Colonic mucosa (tissue), 4 donors: ENCODE measurements around the gene MRPL33. TPM values are rescaled to one million over a fixed set of nuclear protein-coding genes. Genes with fewer than 3 reads are reported as not detected.

ENCODE experiments used
- DNase-seq: peaks from one replicate; pipeline ENCODE4 v3.0.0-alpha.2; 2020
- H3K27ac ChIP-seq: fragments of 200-600 bp; one replicate; pipeline ENCODE4 v1.8.0; 2021
- H3K27me3 ChIP-seq: fragments of 200-600 bp; one replicate; pipeline ENCODE4 v1.8.0; 2021
- H3K36me3 ChIP-seq: fragments of 200-600 bp; one replicate; pipeline ENCODE4 v1.8.0; 2021
- H3K4me1 ChIP-seq: fragments of 200-600 bp; one replicate; pipeline ENCODE4 v1.8.0; 2021; ENCODE audit warnings: mild to moderate bottlenecking
- H3K4me3 ChIP-seq: fragments of 200-600 bp; one replicate; pipeline ENCODE4 v1.8.0; 2021
- H3K9ac ChIP-seq, 2 donors: one replicate each; pipeline ENCODE4 v1.7.0; 2013; ENCODE audit warnings: control low read depth in 2 of 2, low read depth in 2 of 2, low read length in 2 of 2
- H3K9me3 ChIP-seq: fragments of 200-600 bp; one replicate; pipeline ENCODE4 v1.8.0; 2021
- intact Hi-C: fragments of 100-400 bp; cut with DNase I; formaldehyde crosslinking; loops from one replicate; pipeline ENCODE4 v1.14.1; 2022
- total RNA-seq, 2 donors: library from RNA; stranded (reverse); fragmentation: NEBNext Ultra II Directional in 1 of 2; extraction: Animal tissue kit (Norgen Biotek cat#: 25700) in 1 of 2; gene quantifications; one replicate each; pipeline ENCODE4 v1.2.1, GENCODE V29; 2021
- TF ChIP-seq, protein P1 (sequence below): fragments of 200-600 bp; IDR thresholded peaks from one replicate; pipeline ENCODE4 v1.8.0; 2022; ENCODE audit warnings: antibody characterized with exemption, mild to moderate bottlenecking
- donor health status: healthy.
- donor health status: DM: no; HTN: no; CAD: no.
- donor health status: DM: no; HTN: no; CAD: no.

The MRPL33 gene
- total RNA-seq, result 10 to 100 TPM; 56.5 to 63.7 TPM

DNA sequence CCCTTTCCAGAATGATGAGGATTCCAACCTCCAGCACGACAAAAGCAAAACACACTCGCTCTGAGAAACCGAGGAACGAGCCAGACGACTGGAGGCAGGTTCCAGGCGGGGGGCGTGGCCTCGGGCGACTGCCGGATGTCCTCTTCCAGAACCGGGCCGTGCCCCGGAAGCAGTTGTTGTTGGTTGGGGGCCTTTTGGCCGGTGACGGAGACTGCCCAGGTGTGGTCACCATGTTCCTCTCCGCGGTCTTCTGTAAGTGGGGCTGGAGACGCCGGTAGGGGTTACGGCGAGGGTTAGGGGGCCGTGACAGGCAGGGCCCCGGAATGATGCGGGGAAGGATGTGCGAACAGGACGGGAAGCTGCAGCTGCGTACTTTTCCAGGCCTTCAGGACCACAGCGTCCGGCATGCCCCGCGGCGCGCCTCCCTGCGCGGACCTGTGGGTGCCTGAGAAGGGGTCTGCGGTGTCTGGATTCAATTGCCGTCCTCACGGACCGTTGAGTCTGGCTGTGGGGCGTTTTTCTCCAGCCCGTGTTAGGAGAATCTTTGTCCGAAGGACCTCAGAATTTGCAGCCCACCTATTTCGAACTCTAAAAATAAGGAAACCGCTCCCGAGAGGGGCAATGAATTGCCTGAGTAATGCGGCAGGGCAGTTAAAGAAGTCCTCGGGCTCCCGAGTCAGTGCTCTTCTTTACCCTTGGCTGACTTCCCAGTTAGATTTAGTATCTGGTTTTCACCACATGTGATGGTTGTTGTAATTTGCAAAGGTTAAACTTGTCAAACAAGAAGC lies at the start of gene MRPL33:
Gene MRPL33 (plus strand): TSS at position 172 of the 788 bp plus-strand sequence. CDS start 59 bp downstream, at position 231.
- TF ChIP-seq, protein P1, sequence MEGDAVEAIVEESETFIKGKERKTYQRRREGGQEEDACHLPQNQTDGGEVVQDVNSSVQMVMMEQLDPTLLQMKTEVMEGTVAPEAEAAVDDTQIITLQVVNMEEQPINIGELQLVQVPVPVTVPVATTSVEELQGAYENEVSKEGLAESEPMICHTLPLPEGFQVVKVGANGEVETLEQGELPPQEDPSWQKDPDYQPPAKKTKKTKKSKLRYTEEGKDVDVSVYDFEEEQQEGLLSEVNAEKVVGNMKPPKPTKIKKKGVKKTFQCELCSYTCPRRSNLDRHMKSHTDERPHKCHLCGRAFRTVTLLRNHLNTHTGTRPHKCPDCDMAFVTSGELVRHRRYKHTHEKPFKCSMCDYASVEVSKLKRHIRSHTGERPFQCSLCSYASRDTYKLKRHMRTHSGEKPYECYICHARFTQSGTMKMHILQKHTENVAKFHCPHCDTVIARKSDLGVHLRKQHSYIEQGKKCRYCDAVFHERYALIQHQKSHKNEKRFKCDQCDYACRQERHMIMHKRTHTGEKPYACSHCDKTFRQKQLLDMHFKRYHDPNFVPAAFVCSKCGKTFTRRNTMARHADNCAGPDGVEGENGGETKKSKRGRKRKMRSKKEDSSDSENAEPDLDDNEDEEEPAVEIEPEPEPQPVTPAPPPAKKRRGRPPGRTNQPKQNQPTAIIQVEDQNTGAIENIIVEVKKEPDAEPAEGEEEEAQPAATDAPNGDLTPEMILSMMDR, result no peak
- peak; percentile 98 for DNase-seq
- Histone ChIP-seq H3K9me3 (no peaks in the 10 kb centered on the region), H3K4me3 (peak within 1 kb of the TSS; percentile 80), H3K4me1 (peaks cover 6% of the 10 kb centered on the region), H3K27me3 (no peaks in the 10 kb centered on the region), H3K27ac (peak within 1 kb of the TSS; percentile 82), H3K36me3 (no peaks in the 10 kb centered on the region), H3K9ac (peak within 1 kb of the TSS; percentile 88 to 94)
- intact Hi-C loops, result no loop called here

DNA sequence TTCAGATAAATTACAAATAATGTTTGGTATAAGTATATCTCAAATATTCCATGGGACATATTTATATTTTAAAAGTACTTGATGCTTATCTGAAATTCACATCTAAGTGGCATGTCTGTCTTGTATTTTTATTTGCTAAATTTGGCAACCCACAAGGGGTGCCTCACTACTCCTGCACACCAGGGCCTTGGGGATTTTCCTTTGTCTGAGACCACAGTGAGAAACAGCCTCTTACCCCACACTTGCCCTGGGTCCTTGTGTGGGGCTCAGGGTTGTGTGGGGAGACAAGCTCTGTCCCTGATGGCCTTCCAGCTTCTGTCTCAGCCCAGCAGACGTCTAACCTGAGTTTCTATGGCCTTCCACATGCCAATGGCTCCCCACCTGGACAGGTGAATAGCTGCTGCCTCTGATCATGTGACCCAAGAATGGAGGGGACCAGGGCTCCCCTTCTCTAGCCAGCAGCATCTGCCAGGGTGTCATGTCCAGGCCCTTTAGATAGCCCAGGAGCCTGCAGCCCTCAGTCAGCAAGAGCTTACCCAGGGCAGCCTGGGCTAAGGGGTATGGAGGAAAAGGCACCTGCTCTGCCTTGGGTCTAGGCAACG lies 49.5 kb upstream of the MRPL33 start:
- intact Hi-C loops, result no loop called here
- H3K27ac ChIP-seq, result no peak overlapping the region
- no peaks in the 10 kb centered on the region for H3K9me3 ChIP-seq
- no peaks in the 10 kb centered on the region for H3K27me3 ChIP-seq
- H3K4me1 ChIP-seq, result no peaks in the 10 kb centered on the region
- DNase-seq, result no peak
- TF ChIP-seq, protein P1, result no peak
- no peaks in the 10 kb centered on the region for H3K36me3 ChIP-seq
- H3K9ac ChIP-seq, result no peak overlapping the region
- H3K4me3 ChIP-seq, result no peak overlapping the region

DNA sequence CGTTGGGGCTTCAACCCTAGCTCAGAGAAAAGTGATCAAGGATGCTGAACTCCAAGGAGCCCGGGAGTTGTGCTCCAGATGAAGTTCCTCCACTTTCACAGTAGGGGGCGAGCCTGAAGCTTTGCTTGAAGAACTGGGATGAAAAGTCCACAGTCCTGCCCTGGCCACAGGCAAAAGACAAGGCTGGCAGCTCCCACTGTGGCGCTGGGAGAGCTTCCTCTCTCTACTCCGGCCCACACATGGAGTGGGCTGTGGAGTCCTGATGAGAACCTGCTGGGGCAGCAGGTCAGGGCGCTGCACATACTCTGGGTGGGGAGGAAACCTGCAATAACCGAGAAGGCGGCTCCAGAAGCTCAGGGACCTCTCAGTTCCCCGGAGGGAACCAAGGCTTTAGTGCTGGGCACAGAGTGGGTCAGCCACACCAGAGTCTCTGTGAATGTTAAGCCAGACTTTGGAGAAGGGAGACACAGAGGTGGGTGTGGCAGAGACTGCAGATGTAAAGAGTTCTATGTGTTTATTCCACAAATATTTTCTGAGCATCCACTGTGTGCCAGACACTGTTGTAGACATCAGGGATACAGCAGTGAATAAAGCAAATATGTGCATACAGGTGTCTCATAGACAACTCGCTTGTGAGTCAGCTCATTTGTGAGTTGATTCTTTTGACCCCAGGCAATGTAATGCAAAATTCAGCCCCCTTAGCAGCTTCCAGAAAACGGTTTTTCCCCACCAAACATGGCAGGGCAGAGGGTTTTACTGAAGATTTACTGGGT lies 48.0 kb upstream of the MRPL33 start:
- no peaks in the 10 kb centered on the region for H3K9me3 ChIP-seq
- H3K4me3 ChIP-seq, result no peak overlapping the region
- peak; percentile 78 for DNase-seq
- H3K36me3 ChIP-seq, result no peaks in the 10 kb centered on the region
- intact Hi-C loops, result no loop called here
- peak overlapping the region in 1 of 2 donors; percentile 58 for H3K9ac ChIP-seq
- H3K27ac ChIP-seq, result peak overlapping the region; percentile 36
- TF ChIP-seq, protein P1, result peak; percentile 88
- H3K27me3 ChIP-seq, result no peaks in the 10 kb centered on the region
- H3K4me1 ChIP-seq, result no peaks in the 10 kb centered on the region

DNA sequence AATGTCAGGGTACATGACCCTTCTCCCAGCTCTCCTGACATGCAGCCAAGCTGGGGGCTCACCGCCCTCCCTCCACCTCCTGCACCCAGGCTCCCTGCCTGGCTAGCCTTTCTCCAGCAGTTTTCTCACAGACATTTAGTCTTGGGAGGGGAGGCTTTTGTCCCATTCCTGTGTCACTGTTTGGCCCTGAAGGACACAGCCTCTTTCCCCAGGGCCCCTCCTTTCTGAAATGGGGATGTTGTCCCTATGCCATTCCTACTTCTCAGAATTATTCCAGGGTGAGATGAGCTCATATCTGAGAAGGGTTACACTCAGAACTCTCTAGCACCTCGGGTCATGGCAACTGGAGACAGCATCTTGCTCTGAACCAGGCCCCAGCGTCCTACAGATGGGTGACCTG lies 47.3 kb upstream of the MRPL33 start:
- Histone ChIP-seq H3K9ac (no peak overlapping the region), H3K9me3 (no peaks in the 10 kb centered on the region), H3K4me1 (no peaks in the 10 kb centered on the region), H3K36me3 (no peaks in the 10 kb centered on the region), H3K4me3 (no peak overlapping the region), H3K27ac (no peak overlapping the region), H3K27me3 (no peaks in the 10 kb centered on the region)
- DNase-seq, result no peak
- TF ChIP-seq, protein P1, result no peak
- intact Hi-C loops, result no loop called here

DNA sequence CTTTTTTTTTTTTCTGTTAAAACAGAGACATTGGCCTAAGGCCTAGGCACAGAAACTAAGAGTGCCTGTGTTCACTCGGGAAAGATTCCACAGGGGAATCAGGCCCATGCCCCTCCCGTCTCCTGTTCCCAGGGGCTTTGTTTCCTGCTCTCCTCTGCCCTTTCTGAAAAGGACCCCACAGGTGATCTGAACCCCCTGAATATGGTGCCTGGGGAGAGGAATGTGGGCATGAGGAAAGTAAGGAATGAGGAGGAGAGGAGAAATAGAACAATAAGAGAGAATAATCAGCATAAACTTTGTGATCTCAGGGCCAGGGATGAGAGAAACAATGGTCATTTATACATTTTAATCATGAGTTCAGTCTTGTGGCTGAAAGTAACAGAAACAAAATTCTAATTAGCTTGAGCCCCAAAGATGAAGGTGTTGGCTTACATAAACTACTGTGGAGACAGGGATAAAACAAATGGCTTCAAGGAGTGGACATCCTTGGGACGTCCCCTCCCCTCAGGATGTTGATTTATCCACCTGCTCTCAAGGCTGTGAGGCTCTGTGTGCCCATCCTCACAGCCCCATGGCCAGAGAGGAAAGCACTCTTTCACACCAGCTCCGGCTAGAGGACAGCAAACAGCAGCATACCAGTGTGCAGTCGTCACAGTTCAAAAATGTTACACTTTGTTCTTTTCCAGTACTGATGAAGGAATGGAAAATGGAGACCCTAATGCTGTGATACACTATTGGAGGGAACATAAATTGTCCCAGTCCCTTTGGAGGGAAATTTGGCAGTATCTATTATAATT lies 46.4 kb upstream of the MRPL33 start:
- Histone ChIP-seq H3K4me1 (no peaks in the 10 kb centered on the region), H3K9me3 (no peaks in the 10 kb centered on the region), H3K36me3 (no peaks in the 10 kb centered on the region), H3K27me3 (no peaks in the 10 kb centered on the region), H3K4me3 (no peak overlapping the region), H3K9ac (no peak overlapping the region), H3K27ac (no peak overlapping the region)
- intact Hi-C loops, result no loop called here
- no peak for DNase-seq
- TF ChIP-seq, protein P1, result no peak
